ENCODE data around the gene EFCAB5.
"Not testable (repeated sequence)": the region's sequence is repeated elsewhere in the genome, so short reads cannot be mapped to it uniquely, and the experiment has no call there.

Gene EFCAB5

GRCh38 chr17:30040719-30041518, 99.5 kb downstream of the EFCAB5 start:
- H3K4me3 ChIP-seq (ENCODE audit: insufficient read depth, low read depth, low read length, poor library complexity, severe bottlenecking); H3K27ac ChIP-seq (ENCODE audit: insufficient read depth, low read length, poor library complexity, severe bottlenecking); H3K9me3 ChIP-seq (ENCODE audit: control insufficient read depth, low read length); DNase-seq; H3K27me3 ChIP-seq (replicated peaks; ENCODE audit: control insufficient read depth, insufficient read depth, low read length, poor library complexity, severe bottlenecking); H3K4me1 ChIP-seq (ENCODE audit: control insufficient read depth, insufficient read depth, low read length, poor library complexity, severe bottlenecking); H3K36me3 ChIP-seq (ENCODE audit: control insufficient read depth, insufficient read depth, low read length): not testable (repeated sequence)

GRCh38 chr17:30041551-30041950, 100.1 kb downstream of the EFCAB5 start:
- DNase-seq, result no peak
- H3K27me3 ChIP-seq (replicated peaks; ENCODE audit: control insufficient read depth, insufficient read depth, low read length, poor library complexity, severe bottlenecking), result no peaks in the 10 kb centered on the region
- H3K36me3 ChIP-seq (ENCODE audit: control insufficient read depth, insufficient read depth, low read length), result no peaks in the 10 kb centered on the region
- H3K4me1 ChIP-seq (ENCODE audit: control insufficient read depth, insufficient read depth, low read length, poor library complexity, severe bottlenecking), result no peaks in the 10 kb centered on the region
- no peak overlapping the region for H3K27ac ChIP-seq (ENCODE audit: insufficient read depth, low read length, poor library complexity, severe bottlenecking)
- H3K9me3 ChIP-seq (ENCODE audit: control insufficient read depth, low read length), result no peaks in the 10 kb centered on the region
- H3K4me3 ChIP-seq (ENCODE audit: insufficient read depth, low read depth, low read length, poor library complexity, severe bottlenecking), result no peak overlapping the region

GRCh38 chr17:30062372-30062771, 120.9 kb downstream of the EFCAB5 start:
- H3K27me3 ChIP-seq (replicated peaks; ENCODE audit: control insufficient read depth, insufficient read depth, low read length, poor library complexity, severe bottlenecking), result peaks cover 5% of the 10 kb centered on the region
- H3K4me1 ChIP-seq (ENCODE audit: control insufficient read depth, insufficient read depth, low read length, poor library complexity, severe bottlenecking), result no peaks in the 10 kb centered on the region
- H3K9me3 ChIP-seq (ENCODE audit: control insufficient read depth, low read length), result peaks cover 11% of the 10 kb centered on the region
- H3K27ac ChIP-seq (ENCODE audit: insufficient read depth, low read length, poor library complexity, severe bottlenecking), result no peak overlapping the region
- H3K36me3 ChIP-seq (ENCODE audit: control insufficient read depth, insufficient read depth, low read length), result no peaks in the 10 kb centered on the region
- DNase-seq, result no peak
- no peak overlapping the region for H3K4me3 ChIP-seq (ENCODE audit: insufficient read depth, low read depth, low read length, poor library complexity, severe bottlenecking)

GRCh38 chr17:30064738-30065137, 123.3 kb downstream of the EFCAB5 start:
- Histone ChIP-seq H3K27me3 (replicated peaks; ENCODE audit: control insufficient read depth, insufficient read depth, low read length, poor library complexity, severe bottlenecking) (peaks cover 5% of the 10 kb centered on the region), H3K27ac (ENCODE audit: insufficient read depth, low read length, poor library complexity, severe bottlenecking) (no peak overlapping the region), H3K4me3 (ENCODE audit: insufficient read depth, low read depth, low read length, poor library complexity, severe bottlenecking) (no peak overlapping the region), H3K9me3 (ENCODE audit: control insufficient read depth, low read length) (peaks cover 11% of the 10 kb centered on the region), H3K36me3 (ENCODE audit: control insufficient read depth, insufficient read depth, low read length) (no peaks in the 10 kb centered on the region), H3K4me1 (ENCODE audit: control insufficient read depth, insufficient read depth, low read length, poor library complexity, severe bottlenecking) (no peaks in the 10 kb centered on the region)
- DNase-seq, result no peak

GRCh38 chr17:30068465-30068864, 127.0 kb downstream of the EFCAB5 start:
- H3K9me3 ChIP-seq (ENCODE audit: control insufficient read depth, low read length), result peaks cover 11% of the 10 kb centered on the region
- no peaks in the 10 kb centered on the region for H3K27me3 ChIP-seq (replicated peaks; ENCODE audit: control insufficient read depth, insufficient read depth, low read length, poor library complexity, severe bottlenecking)
- H3K4me3 ChIP-seq (ENCODE audit: insufficient read depth, low read depth, low read length, poor library complexity, severe bottlenecking), result no peak overlapping the region
- H3K27ac ChIP-seq (ENCODE audit: insufficient read depth, low read length, poor library complexity, severe bottlenecking), result no peak overlapping the region
- H3K4me1 ChIP-seq (ENCODE audit: control insufficient read depth, insufficient read depth, low read length, poor library complexity, severe bottlenecking), result no peaks in the 10 kb centered on the region
- no peak for DNase-seq
- H3K36me3 ChIP-seq (ENCODE audit: control insufficient read depth, insufficient read depth, low read length), result no peaks in the 10 kb centered on the region

- DNase-seq, result no peak
- no peak overlapping the region for H3K4me3 ChIP-seq (ENCODE audit: insufficient read depth, low read depth, low read length, poor library complexity, severe bottlenecking)
- no peaks in the 10 kb centered on the region for H3K36me3 ChIP-seq (ENCODE audit: control insufficient read depth, insufficient read depth, low read length)
- no peaks in the 10 kb centered on the region for H3K4me1 ChIP-seq (ENCODE audit: control insufficient read depth, insufficient read depth, low read length, poor library complexity, severe bottlenecking)
- H3K27me3 ChIP-seq (replicated peaks; ENCODE audit: control insufficient read depth, insufficient read depth, low read length, poor library complexity, severe bottlenecking), result no peaks in the 10 kb centered on the region
- H3K9me3 ChIP-seq (ENCODE audit: control insufficient read depth, low read length), result no peaks in the 10 kb centered on the region
- no peak overlapping the region for H3K27ac ChIP-seq (ENCODE audit: insufficient read depth, low read length, poor library complexity, severe bottlenecking)
These were observed 132.8 kb downstream of the EFCAB5 start for GRCh38 chr17:30074254-30074653.

- Histone ChIP-seq H3K9me3 (ENCODE audit: control insufficient read depth, low read length) (no peaks in the 10 kb centered on the region), H3K27ac (ENCODE audit: insufficient read depth, low read length, poor library complexity, severe bottlenecking) (no peak overlapping the region), H3K27me3 (replicated peaks; ENCODE audit: control insufficient read depth, insufficient read depth, low read length, poor library complexity, severe bottlenecking) (no peaks in the 10 kb centered on the region), H3K4me3 (ENCODE audit: insufficient read depth, low read depth, low read length, poor library complexity, severe bottlenecking) (no peak overlapping the region), H3K36me3 (ENCODE audit: control insufficient read depth, insufficient read depth, low read length) (no peaks in the 10 kb centered on the region), H3K4me1 (ENCODE audit: control insufficient read depth, insufficient read depth, low read length, poor library complexity, severe bottlenecking) (no peaks in the 10 kb centered on the region)
- DNase-seq, result no peak
These were observed 133.3 kb downstream of the EFCAB5 start for GRCh38 chr17:30074730-30075129.

- no peaks in the 10 kb centered on the region for H3K27me3 ChIP-seq (replicated peaks; ENCODE audit: control insufficient read depth, insufficient read depth, low read length, poor library complexity, severe bottlenecking)
- no peaks in the 10 kb centered on the region for H3K36me3 ChIP-seq (ENCODE audit: control insufficient read depth, insufficient read depth, low read length)
- no peak overlapping the region for H3K4me3 ChIP-seq (ENCODE audit: insufficient read depth, low read depth, low read length, poor library complexity, severe bottlenecking)
- no peak overlapping the region for H3K27ac ChIP-seq (ENCODE audit: insufficient read depth, low read length, poor library complexity, severe bottlenecking)
- no peaks in the 10 kb centered on the region for H3K9me3 ChIP-seq (ENCODE audit: control insufficient read depth, low read length)
- DNase-seq, result no peak
- H3K4me1 ChIP-seq (ENCODE audit: control insufficient read depth, insufficient read depth, low read length, poor library complexity, severe bottlenecking), result no peaks in the 10 kb centered on the region
These were observed 141.3 kb downstream of the EFCAB5 start for GRCh38 chr17:30082773-30083172.

GRCh38 chr17:30084788-30085187, 143.4 kb downstream of the EFCAB5 start:
- no peak overlapping the region for H3K27ac ChIP-seq (ENCODE audit: insufficient read depth, low read length, poor library complexity, severe bottlenecking)
- no peaks in the 10 kb centered on the region for H3K36me3 ChIP-seq (ENCODE audit: control insufficient read depth, insufficient read depth, low read length)
- no peak for DNase-seq
- H3K4me3 ChIP-seq (ENCODE audit: insufficient read depth, low read depth, low read length, poor library complexity, severe bottlenecking), result no peak overlapping the region
- H3K27me3 ChIP-seq (replicated peaks; ENCODE audit: control insufficient read depth, insufficient read depth, low read length, poor library complexity, severe bottlenecking), result peaks cover 2% of the 10 kb centered on the region
- no peaks in the 10 kb centered on the region for H3K9me3 ChIP-seq (ENCODE audit: control insufficient read depth, low read length)
- H3K4me1 ChIP-seq (ENCODE audit: control insufficient read depth, insufficient read depth, low read length, poor library complexity, severe bottlenecking), result no peaks in the 10 kb centered on the region

GRCh38 chr17:30086896-30087295, 145.5 kb downstream of the EFCAB5 start:
- no peaks in the 10 kb centered on the region for H3K4me1 ChIP-seq (ENCODE audit: control insufficient read depth, insufficient read depth, low read length, poor library complexity, severe bottlenecking)
- no peak overlapping the region for H3K4me3 ChIP-seq (ENCODE audit: insufficient read depth, low read depth, low read length, poor library complexity, severe bottlenecking)

More at GRCh38 chr17:30086896-30087295, 145.5 kb downstream of the EFCAB5 start:
- Histone ChIP-seq H3K27me3 (replicated peaks; ENCODE audit: control insufficient read depth, insufficient read depth, low read length, poor library complexity, severe bottlenecking) (peaks cover 2% of the 10 kb centered on the region), H3K27ac (ENCODE audit: insufficient read depth, low read length, poor library complexity, severe bottlenecking) (no peak overlapping the region), H3K9me3 (ENCODE audit: control insufficient read depth, low read length) (no peaks in the 10 kb centered on the region), H3K36me3 (ENCODE audit: control insufficient read depth, insufficient read depth, low read length) (no peaks in the 10 kb centered on the region)
- DNase-seq, result no peak
